PFSK-1 (cell line): Measurements from ENCODE around the gene CUL4A.

Experiments
- FOXP2 ChIP-seq: optimal IDR thresholded peaks from 2 replicates; pipeline ENCODE3; 2011; ENCODE audit warnings: borderline replicate concordance, control low read depth, inconsistent platforms; ENCODE audit not compliant: insufficient read depth; ENCODE audit errors: extremely low read length, extremely low read depth
- POLR2AphosphoS5 ChIP-seq: IDR thresholded peaks from 2 replicates; pipeline ENCODE4 v1.6.1; 2012; ENCODE audit warnings: low read depth, mild to moderate bottlenecking, control low read depth, low read length, moderate library complexity
- REST ChIP-seq, 2 experiments: IDR thresholded peaks; 2 replicates each; pipeline versions ENCODE4 v1.6.1 to v1.8.0; 2011 to 2012; ENCODE audit warnings: low read depth in 2 of 2, low read length in 2 of 2, control low read depth in 1 of 2, inconsistent platforms in 1 of 2, mild to moderate bottlenecking in 1 of 2, moderate library complexity in 1 of 2; ENCODE audit not compliant: insufficient read depth in 1 of 2
- TAF1 ChIP-seq: IDR thresholded peaks from 2 replicates; pipeline ENCODE4 v1.6.1; 2012; ENCODE audit warnings: low read length, control low read depth, borderline replicate concordance; ENCODE audit not compliant: insufficient read depth

- no peak for TF ChIP-seq POLR2AphosphoS5
- TF ChIP-seq REST (IDR thresholded peaks at IDR 0.05; ENCODE audit: insufficient read depth in 1 of 2, low read depth in 2 of 2, low read length in 2 of 2): no peak
- no peak for TF ChIP-seq TAF1
- no peak for TF ChIP-seq FOXP2
Measured at GRCh38 chr13:113218586-113218985, 9.2 kb downstream of the CUL4A start.
